H1 (cell line): ENCODE results near the gene CREG2. TPM values are rescaled to one million over a fixed set of nuclear protein-coding genes. Genes with fewer than 3 reads are reported as not detected.

Experiments
- CTCF ChIA-PET: fragments of 300-600 bp; sonication (Branson Sonifier 250); formaldehyde crosslinking; loops from one replicate; lab custom pipeline; 2021; ENCODE audit not compliant: partially characterized antibody; lab: Charles Lee
- POLR2A ChIA-PET: fragments of 300-600 bp; sonication (Branson Sonifier 250); formaldehyde crosslinking; loops from one replicate; lab custom pipeline; 2021; ENCODE audit warnings: inconsistent platforms; ENCODE audit not compliant: partially characterized antibody; lab: Charles Lee
- DNase-seq, 2 experiments: peaks; one replicate each; pipeline versions ENCODE4 v3.0.0 to v3.0.0-alpha.2; 2010 to 2022; ENCODE audit warnings: low spot score in 2 of 2, low read depth in 1 of 2, mixed read lengths in 1 of 2
- FAIRE-seq: peaks from 2 replicates; lab custom pipeline; 2011; peaks lifted over from hg19 to GRCh38; lab: Jason Lieb, UNC
- H2AFZ ChIP-seq: 2 replicates; pipeline ENCODE4 v1.8.1; 2012; ENCODE audit warnings: low read length, inconsistent platforms
- H2AK5ac ChIP-seq: 2 replicates; pipeline ENCODE4 v1.6.1; 2013; ENCODE audit warnings: low read depth, low read length
- H2BK120ac ChIP-seq: replicated peaks from 2 replicates; pipeline ENCODE3; 2013; ENCODE audit warnings: low read depth, low read length, inconsistent platforms
- H2BK12ac ChIP-seq: 2 replicates; pipeline ENCODE4 v1.6.1; 2013; ENCODE audit warnings: low read depth, low read length
- H2BK15ac ChIP-seq: 2 replicates; pipeline ENCODE4 v1.6.1; 2013; ENCODE audit warnings: low read length
- H2BK20ac ChIP-seq: 2 replicates; pipeline ENCODE4 v1.6.1; 2013; ENCODE audit warnings: low read length
- H2BK5ac ChIP-seq: 2 replicates; pipeline ENCODE4 v1.6.1; 2013; ENCODE audit warnings: low read depth, low read length
- H3K14ac ChIP-seq: 2 replicates; pipeline ENCODE4 v1.6.1; 2013; ENCODE audit warnings: inconsistent platforms; ENCODE audit not compliant: insufficient read length
- H3K18ac ChIP-seq: 2 replicates; pipeline ENCODE4 v1.6.1; 2013; ENCODE audit warnings: low read length; ENCODE audit errors: extremely low read depth
- H3K23ac ChIP-seq: 2 replicates; pipeline ENCODE4 v1.6.1; 2013; ENCODE audit warnings: inconsistent platforms; ENCODE audit not compliant: insufficient read length
- H3K23me2 ChIP-seq: 2 replicates; pipeline ENCODE4 v1.6.1; 2013; ENCODE audit warnings: low read depth, low read length
- H3K27ac ChIP-seq: 2 replicates; pipeline ENCODE4 v1.6.1; 2011; ENCODE audit warnings: low read depth, low read length, inconsistent platforms
- H3K27me3 ChIP-seq, 4 experiments: replicated peaks in 1 of 4; 1 replicate in 1 of 4; 2 replicates in 3 of 4; pipeline versions ENCODE4 v1.6.1 to v1.8.1; 2011 to 2013; ENCODE audit warnings: low read length in 3 of 4, mild to moderate bottlenecking in 3 of 4, inconsistent platforms in 2 of 4, mixed read lengths in 2 of 4, moderate library complexity in 1 of 4; ENCODE audit not compliant: control insufficient read depth in 3 of 4, insufficient read depth in 3 of 4; ENCODE audit errors: extremely low read depth in 1 of 4
- H3K36me3 ChIP-seq, 4 experiments: 2 replicates each; pipeline versions ENCODE4 v1.6.1 to v1.8.1; 2011 to 2013; ENCODE audit warnings: mild to moderate bottlenecking in 4 of 4, low read length in 3 of 4, moderate library complexity in 2 of 4, control low read depth in 1 of 4, inconsistent platforms in 1 of 4; ENCODE audit not compliant: insufficient read depth in 4 of 4, control insufficient read depth in 2 of 4
- H3K4ac ChIP-seq: replicated peaks from 2 replicates; pipeline ENCODE3; 2013; ENCODE audit warnings: low read length, low read depth, mixed read lengths, inconsistent platforms; ENCODE audit not compliant: insufficient read length
- H3K4me1 ChIP-seq, 4 experiments: replicated peaks in 1 of 4; 1 replicate in 1 of 4; 2 replicates in 3 of 4; pipeline versions ENCODE4 v1.6.1 to v1.8.1; 2011 to 2013; ENCODE audit warnings: low read length in 3 of 4, inconsistent platforms in 2 of 4, mixed read lengths in 1 of 4; ENCODE audit not compliant: insufficient read depth in 4 of 4, control insufficient read depth in 3 of 4
- H3K4me2 ChIP-seq, 2 experiments: 2 replicates each; pipeline versions ENCODE4 v1.6.1 to v1.8.1; 2011 to 2013; ENCODE audit warnings: low read depth in 2 of 2, low read length in 2 of 2, control low read depth in 1 of 2, inconsistent platforms in 1 of 2, mild to moderate bottlenecking in 1 of 2; ENCODE audit not compliant: insufficient read depth in 1 of 2
- H3K4me3 ChIP-seq, 4 experiments: fragments of 200-600, 300-600 bp in 1 of 4; sonication (generic), shearing (Covaris generic), sonication (Bioruptor Twin) in 1 of 4; 2 replicates each; pipeline versions ENCODE4 v1.5.1 to v1.8.1; 2011 to 2016; ENCODE audit warnings: low read length in 4 of 4, low read depth in 3 of 4, control low read depth in 2 of 4, inconsistent platforms in 2 of 4, mild to moderate bottlenecking in 2 of 4, mixed read lengths in 1 of 4, moderate library complexity in 1 of 4; ENCODE audit not compliant: insufficient read depth in 2 of 4; ENCODE audit errors: extremely low read depth in 1 of 4
- H3K56ac ChIP-seq: replicated peaks from 2 replicates; pipeline ENCODE3; 2013; ENCODE audit warnings: low read depth, mild to moderate bottlenecking, mixed read lengths, low read length, inconsistent platforms; ENCODE audit not compliant: insufficient read length
- H3K79me1 ChIP-seq: 2 replicates; pipeline ENCODE4 v1.6.1; 2013; ENCODE audit warnings: low read depth, low read length, control low read depth
- H3K79me2 ChIP-seq, 2 experiments: 2 replicates each; pipeline versions ENCODE4 v1.6.1 to v1.8.1; 2012 to 2013; ENCODE audit warnings: low read length in 2 of 2, mild to moderate bottlenecking in 2 of 2, inconsistent platforms in 1 of 2; ENCODE audit not compliant: insufficient read depth in 2 of 2, control insufficient read depth in 1 of 2
- H3K9ac ChIP-seq, 4 experiments: replicated peaks in 1 of 4; 1 replicate in 1 of 4; 2 replicates in 3 of 4; pipeline versions ENCODE4 v1.6.1 to v1.8.1; 2011 to 2013; ENCODE audit warnings: low read depth in 3 of 4, low read length in 3 of 4, control low read depth in 2 of 4, mild to moderate bottlenecking in 2 of 4, moderate library complexity in 2 of 4, inconsistent platforms in 1 of 4; ENCODE audit errors: extremely low read depth in 1 of 4
- H3K9me3 ChIP-seq, 2 experiments: 2 replicates each; pipeline versions ENCODE4 v1.6.1 to v1.8.1; 2012 to 2013; ENCODE audit warnings: mild to moderate bottlenecking in 2 of 2, moderate library complexity in 2 of 2, control low read depth in 1 of 2, inconsistent platforms in 1 of 2, low read depth in 1 of 2, low read length in 1 of 2, mixed read lengths in 1 of 2; ENCODE audit not compliant: insufficient read depth in 2 of 2
- H4K20me1 ChIP-seq, 2 experiments: replicated peaks in 1 of 2; 2 replicates each; pipeline versions ENCODE3 to v1.8.1; 2011 to 2013; ENCODE audit warnings: inconsistent platforms in 2 of 2, low read length in 2 of 2, mild to moderate bottlenecking in 1 of 2; ENCODE audit not compliant: insufficient read depth in 2 of 2, control insufficient read depth in 1 of 2
- H4K5ac ChIP-seq: 2 replicates; pipeline ENCODE4 v1.6.1; 2013; ENCODE audit warnings: low read length, low read depth, mixed read lengths, inconsistent platforms; ENCODE audit not compliant: insufficient read length
- H4K8ac ChIP-seq: 2 replicates; pipeline ENCODE4 v1.8.0; 2013; ENCODE audit warnings: mild to moderate bottlenecking, moderate library complexity, low read length, inconsistent platforms; ENCODE audit not compliant: insufficient read depth; ENCODE audit errors: extremely low read depth
- H4K91ac ChIP-seq: replicated peaks from 2 replicates; pipeline ENCODE3; 2013; ENCODE audit warnings: low read length, mixed read lengths, inconsistent platforms; ENCODE audit not compliant: insufficient read length
- BRCA1 ChIP-seq: IDR thresholded peaks from 2 replicates; pipeline ENCODE4 v1.6.1; 2012; ENCODE audit warnings: low read depth, low read length, improper control_type of control experiment
- CTCF ChIP-seq, 3 experiments: IDR thresholded peaks; 1 replicate in 2 of 3; 2 replicates in 1 of 3; pipeline versions ENCODE4 v1.5.1 to v1.6.1; 2011; ENCODE audit warnings: low read length in 3 of 3, mild to moderate bottlenecking in 3 of 3, inconsistent platforms in 2 of 3, low read depth in 1 of 3, moderate library complexity in 1 of 3; ENCODE audit not compliant: insufficient read depth in 1 of 3; ENCODE audit errors: control extremely low read depth in 1 of 3
- EGR1 ChIP-seq: IDR thresholded peaks from 2 replicates; pipeline ENCODE4 v1.6.1; 2011; ENCODE audit warnings: low read depth, low read length, borderline replicate concordance
- GABPA ChIP-seq: IDR thresholded peaks from 2 replicates; pipeline ENCODE4 v1.6.1; 2011; ENCODE audit warnings: mild to moderate bottlenecking, low read length, moderate library complexity, borderline replicate concordance; ENCODE audit not compliant: insufficient read depth
- RBBP5 ChIP-seq: IDR thresholded peaks from 2 replicates; pipeline ENCODE4 v1.7.1; 2012; ENCODE audit warnings: low read depth, mild to moderate bottlenecking, inconsistent platforms, low read length, moderate library complexity, borderline replicate concordance
- SP1 ChIP-seq: IDR thresholded peaks from 2 replicates; pipeline ENCODE4 v1.6.1; 2011; ENCODE audit warnings: low read depth, low read length
- WGBS, 2 experiments: shearing (Covaris generic) in 1 of 2; methylation state at CpG; one replicate each; pipeline versions ENCODE4 v1.1.6 to v1.1.7; 2013 to 2015; ENCODE audit warnings: low lambda C conversion rate in 2 of 2, mixed read lengths in 2 of 2, inconsistent platforms in 1 of 2, low coverage in 1 of 2, missing lambda C conversion rate in 1 of 2; ENCODE audit not compliant: insufficient replicate concordance in 2 of 2, insufficient coverage in 1 of 2, insufficient read length in 1 of 2; ENCODE audit errors: extremely low coverage in 1 of 2, missing lambda C conversion rate in 1 of 2; 5-methylcytosine and 5-hydroxymethylcytosine counted together
- polyA plus RNA-seq, 7 experiments: library from polyadenylated mRNA; depleted of rRNA in 3 of 7; stranded (reverse) in 5 of 7; unstranded in 2 of 7; fragments of >200 nt in 5 of 7; fragments of 200-250 nt in 2 of 7; gene quantifications; 1 replicate in 5 of 7; 2 replicates in 1 of 7; 4 replicates in 1 of 7; pipeline versions ENCODE4 v1.2.1 to v1.2.3, GENCODE V29; 2011 to 2013; ENCODE audit warnings: missing spikeins in 2 of 7, mixed read lengths in 2 of 7
- total RNA-seq: library from RNA; stranded (reverse); fragmentation: NEBNext Ultra II Directional; extraction: Animal tissue kit (Norgen Biotek cat#: 25700); gene quantifications from 2 replicates; pipeline ENCODE4 v1.2.1, GENCODE V29; 2021

CREG2 gene
- total and polyA plus RNA-seq, 2 of the 8 experiments (the other 6 are each of a cell fraction or from before 2014, with no cell fraction given), result 2.0 to 2.2 TPM

- CTCF ChIA-PET, result interaction anchor here (0.6 to 6.4 kb wide), 25 partner anchors 9 to 1762 kb away, joined by 3 to 33 read pairs (median 5); partner anchors contain the start of gene CREG2
These were observed 37.2 kb downstream of the CREG2 start for GRCh38 chr2:101349893-101350662.

More at GRCh38 chr2:101349893-101350662, 37.2 kb downstream of the CREG2 start:
- Histone ChIP-seq H4K5ac (no peak overlapping the region), H4K20me1 (no peaks in the 10 kb centered on the region), H2BK12ac (no peak overlapping the region), H3K14ac (no peak overlapping the region), H2AK5ac (no peak overlapping the region), H3K4me3 (no peak overlapping the region), H3K23ac (no peak overlapping the region), H2AFZ (no peak overlapping the region), H3K27me3 (no peaks in the 10 kb centered on the region), H2BK5ac (no peak overlapping the region), H3K4ac (no peak overlapping the region), H2BK15ac (no peak overlapping the region), H3K79me1 (no peaks in the 10 kb centered on the region), H3K36me3 (no peaks in the 10 kb centered on the region), H3K23me2 (no peaks in the 10 kb centered on the region), H4K91ac (no peak overlapping the region), H3K27ac (no peak overlapping the region), H3K9ac (no peak overlapping the region), H2BK120ac (no peak overlapping the region), H3K9me3 (no peaks in the 10 kb centered on the region), H3K56ac (no peak overlapping the region), H4K8ac (no peak overlapping the region), H3K79me2 (no peaks in the 10 kb centered on the region), H2BK20ac (no peak overlapping the region), H3K4me1 (peaks cover 0 to 5% (median under 1%) of the 10 kb centered on the region in 4 experiments; a peak in 3 of 7 replicates), H3K18ac (no peak overlapping the region), H3K4me2 (no peak overlapping the region)
- WGBS, 2 experiments, result 84% methylated on average over 7 of the region's 7 CpGs; no CpG with 5 or more reads in 1 of the 2 experiments
- FAIRE-seq (no peak), DNase-seq (no peak)
- no peak for TF ChIP-seq SP1
- no peak for TF ChIP-seq GABPA
- no peak for TF ChIP-seq BRCA1
- TF ChIP-seq RBBP5, result no peak
- TF ChIP-seq CTCF (IDR thresholded peaks at IDR 0.05; ENCODE audit: control extremely low read depth in 1 of 3, insufficient read depth in 1 of 3, low read depth in 1 of 3, low read length in 3 of 3), result peak in 2 of 3 experiments; percentile 9 to 40; a peak in 2 of 4 replicates
- TF ChIP-seq EGR1, result no peak
- POLR2A ChIA-PET, result no interaction called here
